Adrenal gland (tissue), 5 donors: Measurements from ENCODE around the gene POLR2H.

Experiments used
- CTCF ChIP-seq, 6 experiments: fragments of 450-650 bp in 4 of 6; fragments of 200-600 bp in 2 of 6; sonication (generic) in 1 of 6; IDR thresholded peaks; 1 replicate in 5 of 6; 2 replicates in 1 of 6; pipeline versions ENCODE4 v1.5.1 to v1.8.0; 2016 to 2021; ENCODE audit warnings: antibody characterized with exemption in 6 of 6, mild to moderate bottlenecking in 2 of 6, moderate library complexity in 1 of 6
- POLR2A ChIP-seq, 2 donors: fragments of 450-650 bp; IDR thresholded peaks; one replicate each; pipeline ENCODE4 v1.6.1; 2017; ENCODE audit warnings: antibody characterized with exemption in 2 of 2, mild to moderate bottlenecking in 2 of 2, moderate library complexity in 1 of 2
- donor health status: DM: no; HTN: no; CAD: no.

DNA sequence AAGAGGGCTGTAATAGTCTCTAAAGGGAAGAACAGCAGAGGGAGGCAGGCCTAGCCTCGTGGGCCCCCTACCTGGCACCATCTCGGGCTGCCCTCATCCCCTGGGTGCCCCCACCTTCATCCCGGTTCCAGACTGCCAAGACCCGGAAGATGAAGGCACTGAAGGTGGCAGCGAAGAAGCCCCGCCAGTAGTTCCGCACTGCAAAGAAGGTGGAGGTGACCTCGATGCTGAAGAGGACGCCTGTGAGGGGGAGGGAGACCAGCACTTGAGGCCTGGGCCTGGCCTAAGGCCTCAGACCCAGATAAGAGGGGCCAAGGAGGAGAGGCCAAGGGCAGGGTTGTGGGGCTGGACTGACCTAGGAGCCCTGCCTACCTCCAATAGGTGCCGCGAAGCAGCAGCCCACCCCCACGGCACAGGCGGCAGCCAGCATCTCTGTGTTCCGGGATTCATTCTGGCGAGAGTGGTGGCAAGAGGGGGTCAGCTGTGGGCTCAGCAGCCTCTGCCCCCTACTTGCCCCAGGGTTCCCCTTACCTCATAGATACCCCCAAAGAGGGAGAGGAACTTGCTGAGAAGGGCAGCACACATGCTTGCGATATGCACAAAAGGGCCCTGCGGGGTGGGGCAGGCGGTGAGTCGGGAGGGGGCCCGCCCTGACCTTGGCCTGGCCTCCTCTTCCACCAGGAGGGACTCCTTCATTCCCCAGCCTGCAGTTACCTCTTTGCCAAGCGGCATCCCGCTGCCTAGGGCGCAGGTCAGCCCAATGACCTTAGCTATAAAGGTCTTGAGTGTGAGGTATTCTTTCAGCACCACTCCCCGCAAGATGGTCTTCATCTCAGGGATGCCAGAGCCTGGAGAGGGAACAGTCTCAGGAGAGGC, 4.0 kb upstream of the POLR2H start:
- no peak for TF ChIP-seq CTCF (IDR thresholded peaks at IDR 0.05)
- no peak for TF ChIP-seq POLR2A (IDR thresholded peaks at IDR 0.05)
